ENCODE data around the gene FEZ2.

FEZ2 gene

DNA sequence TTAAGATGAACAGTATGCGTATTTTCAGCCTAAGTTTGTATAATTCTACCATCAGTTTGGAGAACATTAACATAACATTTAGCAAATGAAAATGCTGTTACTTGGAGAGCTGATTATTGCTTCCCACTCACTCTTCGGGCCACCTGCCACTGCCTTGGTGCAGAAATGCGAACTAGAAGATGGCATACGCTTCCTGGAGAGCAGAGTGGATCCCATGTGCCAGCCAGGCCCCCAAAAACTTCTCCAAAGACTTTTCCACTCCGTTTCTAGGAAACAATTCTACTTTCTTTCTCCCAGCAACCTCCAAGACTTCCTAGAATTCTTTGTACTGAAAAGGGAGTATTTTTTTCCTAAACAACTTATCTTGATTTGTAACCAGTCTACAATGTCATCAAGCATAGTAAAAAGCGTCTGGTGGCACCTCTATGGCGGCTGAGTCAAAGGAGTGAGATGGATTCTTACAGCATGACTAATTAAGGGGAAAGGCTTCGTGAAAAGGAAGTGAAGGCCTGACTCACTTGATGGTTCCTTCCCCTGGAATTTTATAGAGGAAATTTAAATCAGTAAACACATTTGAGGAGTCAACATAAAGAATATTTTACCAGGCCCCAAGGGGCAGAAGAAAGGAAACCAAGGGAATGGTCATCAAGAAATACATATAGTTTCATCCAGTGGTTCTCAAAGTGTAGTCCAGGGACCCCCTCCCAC is 36.6 kb downstream of the FEZ2 start:
- peak; percentile 94 for DNase-seq (ENCODE audit: low spot score)

GRCh38 chr2:36560726-36561125 is 37.2 kb downstream of the FEZ2 start:
- peak; percentile 19 for DNase-seq (ENCODE audit: low spot score)

DNA sequence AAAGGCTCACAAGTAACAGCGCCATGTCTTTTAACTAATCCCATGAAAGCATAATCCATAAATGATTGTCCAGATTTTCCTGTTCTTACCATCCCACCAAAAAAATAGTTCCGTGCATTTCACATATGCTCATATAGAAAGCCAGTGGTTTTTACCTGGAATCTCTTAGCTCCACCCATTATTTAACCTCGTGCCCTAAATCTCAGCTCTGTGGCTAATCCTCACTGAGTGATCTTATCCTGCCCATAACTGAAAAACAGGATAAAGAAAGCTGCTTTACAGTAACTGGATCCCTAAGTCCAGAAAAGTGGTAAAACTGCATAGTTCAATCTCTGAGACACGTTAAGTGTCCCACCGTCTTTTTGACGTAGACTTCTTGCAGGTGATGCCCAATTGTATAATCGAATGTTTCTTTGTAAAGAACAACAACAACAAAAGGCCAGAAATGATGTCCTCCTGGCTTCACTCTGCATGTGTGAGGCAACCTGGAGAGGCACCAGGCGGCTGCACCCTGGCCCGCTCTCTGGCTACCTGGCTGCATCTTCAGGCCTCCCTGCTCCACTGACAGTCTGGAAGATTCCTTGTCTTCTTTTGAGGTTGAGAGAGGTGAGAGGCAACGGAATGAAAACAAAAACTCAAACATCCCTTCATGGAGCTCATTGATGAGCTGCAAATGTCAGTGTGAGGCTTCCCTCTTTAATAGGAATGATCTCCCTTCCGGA is 38.6 kb downstream of the FEZ2 start:
- no peak for DNase-seq (ENCODE audit: low spot score)

GRCh38 chr2:36556842-36557241 is 41.1 kb downstream of the FEZ2 start:
- DNase-seq (ENCODE audit: low spot score), result no peak

GRCh38 chr2:36555789-36556188 is 42.2 kb downstream of the FEZ2 start:
- DNase-seq (ENCODE audit: low spot score), result no peak

GRCh38 chr2:36554531-36554930 is 43.4 kb downstream of the FEZ2 start:
- no peak for DNase-seq (ENCODE audit: low spot score)

DNA sequence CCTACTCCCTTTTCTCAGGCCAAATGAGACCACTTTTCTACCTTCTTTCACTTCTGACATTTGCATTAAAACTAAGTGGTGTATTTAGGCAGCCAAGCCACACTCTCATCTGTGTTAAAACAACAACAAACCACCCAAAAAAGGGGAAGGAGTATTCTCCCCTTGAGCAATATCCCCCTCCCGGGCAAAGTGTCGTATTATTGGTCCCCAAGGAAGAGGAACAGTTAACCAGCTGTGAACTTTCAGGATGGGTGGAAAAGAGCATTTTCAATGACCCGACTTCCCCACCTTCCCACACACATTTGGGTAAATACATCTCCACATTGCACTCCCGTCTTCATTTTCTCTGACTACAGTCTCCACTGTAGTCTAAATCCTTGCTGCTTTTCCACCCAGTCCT is 44.3 kb downstream of the FEZ2 start:
- DNase-seq (ENCODE audit: low spot score), result no peak

GRCh38 chr2:36550006-36550405 is 48.0 kb downstream of the FEZ2 start:
- DNase-seq (ENCODE audit: low spot score), result no peak

GRCh38 chr2:36549165-36549574 is 48.8 kb downstream of the FEZ2 start:
- no peak for DNase-seq (ENCODE audit: low spot score)

GRCh38 chr2:36547906-36548305 is 50.1 kb downstream of the FEZ2 start:
- no peak for DNase-seq (ENCODE audit: low spot score)

DNA sequence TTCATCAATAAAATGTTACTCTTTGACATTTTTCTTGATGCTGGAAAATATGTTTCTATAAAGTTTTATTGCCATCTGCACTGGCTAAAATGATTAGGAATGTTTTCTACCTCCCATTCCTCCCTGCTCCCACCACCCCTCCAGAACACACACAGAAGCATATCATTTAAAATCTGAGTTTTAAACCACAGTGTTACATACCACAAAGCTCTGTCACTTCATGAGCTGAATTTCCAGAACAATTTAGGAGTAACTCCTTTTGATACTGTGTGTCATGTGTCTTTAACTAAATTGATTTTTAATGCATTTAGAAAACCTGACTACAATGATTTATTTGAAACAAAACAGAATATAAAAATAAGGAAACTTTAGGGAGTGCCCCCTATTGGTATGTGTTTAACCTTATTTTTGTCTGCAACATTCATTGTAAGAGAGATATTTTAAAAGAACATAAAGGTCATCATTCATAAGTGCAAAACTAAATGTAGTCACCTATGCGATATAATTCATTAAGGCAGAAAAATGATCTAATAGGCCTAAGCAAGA is 52.0 kb downstream of the FEZ2 start:
- no peak for DNase-seq (ENCODE audit: low spot score)

DNA sequence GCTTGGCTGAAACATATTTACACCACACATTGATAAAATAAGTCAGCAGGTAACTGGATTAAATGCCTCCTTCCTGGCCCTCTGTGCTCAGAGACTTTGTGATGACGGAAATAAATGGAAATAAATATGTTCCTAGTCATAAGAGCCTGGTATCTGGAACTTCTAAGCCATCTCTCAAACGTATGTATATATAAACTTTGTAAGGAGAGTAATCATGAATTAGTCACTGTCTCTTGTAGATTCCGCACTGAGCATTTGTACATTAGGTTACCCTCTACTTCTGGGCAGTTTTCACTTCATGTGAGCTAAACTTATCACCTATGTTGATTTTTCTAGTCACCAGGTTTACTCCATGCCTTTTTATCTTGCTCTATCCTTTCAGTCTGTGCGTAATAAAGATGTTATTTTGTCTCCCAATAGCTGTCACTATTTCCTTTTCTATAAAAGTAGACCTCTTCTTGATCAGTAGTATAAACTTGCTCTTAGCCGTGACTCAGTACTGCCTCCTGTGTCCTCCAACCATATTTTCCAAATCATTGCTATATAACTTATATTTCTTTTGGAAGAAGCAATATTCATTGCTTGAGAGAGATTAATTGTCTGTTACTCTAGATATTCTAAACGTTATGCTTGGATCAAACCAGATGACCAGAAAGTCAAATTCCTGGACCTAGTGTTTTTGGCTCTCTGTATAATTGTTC is 53.2 kb downstream of the FEZ2 start:
- no peak for DNase-seq (ENCODE audit: low spot score)

GRCh38 chr2:36541891-36542595 is 55.9 kb downstream of the FEZ2 start:
- DNase-seq (ENCODE audit: low spot score), result no peak

DNA sequence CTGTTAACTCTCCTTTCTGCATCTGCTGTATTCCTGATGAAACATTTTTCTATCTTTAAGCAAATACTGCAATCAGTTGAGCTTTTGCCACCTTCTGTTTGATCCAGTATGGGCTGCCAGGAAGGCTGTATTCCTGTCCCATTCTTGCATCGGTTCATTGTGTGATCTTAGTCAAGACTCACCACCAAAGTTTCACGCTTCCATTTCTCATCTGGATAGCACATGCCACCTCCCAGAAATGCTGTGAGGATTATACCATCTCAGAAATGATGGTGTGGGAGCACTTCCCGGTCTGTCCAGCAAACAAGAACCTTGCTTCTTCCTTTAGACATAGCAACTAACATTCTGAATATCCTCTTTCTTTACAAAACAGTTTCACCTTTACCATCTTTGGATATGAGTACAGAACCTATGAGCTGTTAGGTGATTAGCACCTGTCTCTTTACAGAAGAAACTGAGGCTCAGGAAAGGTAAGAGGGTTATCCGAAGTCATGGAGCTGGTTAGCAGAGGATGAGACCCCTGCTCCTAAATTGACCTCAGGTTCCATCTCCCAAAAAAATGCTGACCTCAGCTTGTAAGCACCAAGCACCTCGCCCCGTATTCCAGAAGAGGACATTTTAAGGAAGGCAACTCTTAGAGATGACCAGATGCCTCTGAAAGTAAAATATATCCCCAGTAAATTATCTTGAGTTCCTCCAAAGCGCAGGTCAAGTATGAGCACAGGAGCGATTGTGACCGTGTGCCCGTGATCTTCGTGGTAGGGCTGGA is 56.8 kb downstream of the FEZ2 start:
- DNase-seq (ENCODE audit: low spot score), result no peak

DNA sequence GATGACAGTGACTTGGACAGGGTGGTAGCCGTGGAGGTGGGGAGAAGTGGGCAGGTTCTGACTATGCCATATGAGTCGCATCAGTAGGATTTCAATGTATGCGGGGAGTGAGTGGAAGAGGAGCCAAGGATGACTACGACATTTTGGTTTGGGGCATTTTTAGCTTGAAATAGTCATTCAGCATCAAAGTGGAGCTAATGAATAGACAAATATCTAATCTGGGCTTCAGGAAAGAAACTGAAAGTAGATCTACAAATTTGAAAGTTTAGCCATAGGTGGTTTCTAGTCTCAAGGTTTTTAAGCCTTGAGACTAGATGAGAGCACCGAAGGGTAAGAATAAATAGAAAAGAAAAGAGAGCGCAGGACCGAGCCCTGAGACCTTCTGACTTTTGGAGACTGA is 58.3 kb downstream of the FEZ2 start:
- DNase-seq (ENCODE audit: low spot score), result no peak

DNA sequence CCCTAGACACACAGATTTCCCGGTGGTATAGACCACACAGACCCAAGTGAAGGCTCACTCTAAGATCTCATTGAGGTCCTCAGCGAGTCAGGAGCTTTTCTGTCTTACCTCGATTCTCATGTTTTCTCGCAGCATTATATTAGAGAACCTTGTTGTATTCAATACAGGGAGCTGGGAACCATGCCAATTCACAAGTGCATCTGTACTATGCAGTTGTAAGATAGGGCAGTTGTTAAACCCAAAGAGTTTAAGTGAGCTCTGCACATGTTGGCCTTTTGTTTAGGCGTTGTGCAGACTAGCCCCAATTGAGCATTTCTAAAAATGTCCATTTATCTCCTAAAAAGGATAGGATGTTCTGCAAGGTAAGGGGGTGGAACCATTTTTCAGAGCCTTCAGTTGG is 59.6 kb downstream of the FEZ2 start:
- no peak for DNase-seq (ENCODE audit: low spot score)

GRCh38 chr2:36536776-36537175 is 61.2 kb downstream of the FEZ2 start:
- DNase-seq (ENCODE audit: low spot score), result no peak

GRCh38 chr2:36535099-36535498 is 62.9 kb downstream of the FEZ2 start:
- no peak for DNase-seq (ENCODE audit: low spot score)

- no peak for DNase-seq (ENCODE audit: low spot score)
Observed at GRCh38 chr2:36534275-36534799, 63.6 kb downstream of the FEZ2 start.

DNA sequence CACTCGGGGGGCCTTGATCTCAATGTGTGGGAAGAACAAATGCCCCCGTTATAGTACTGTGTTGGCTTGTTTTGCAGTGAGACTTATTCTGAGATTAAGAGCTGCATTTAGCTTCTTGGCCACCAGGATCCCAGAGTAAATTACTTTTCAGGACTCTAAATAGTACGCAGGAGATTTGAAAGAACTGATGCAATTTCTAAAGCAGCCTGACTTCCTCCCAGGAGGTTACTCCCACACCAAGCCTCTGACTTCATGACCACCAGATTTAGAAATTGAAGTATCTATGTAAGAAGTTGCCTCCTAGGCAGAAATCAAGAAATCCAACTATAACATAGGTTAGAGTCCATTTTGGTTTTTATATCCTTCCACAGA is 67.0 kb downstream of the FEZ2 start:
- no peak for DNase-seq (ENCODE audit: low spot score)
